ENCODE measurements around the gene ARFGAP3. TPM values are rescaled to one million over a fixed set of nuclear protein-coding genes. Genes with fewer than 3 reads are reported as not detected.

ARFGAP3 gene
- total and polyA plus RNA-seq, 10 donors: 15.0 to 46.8 (median 40.4) TPM

DNA sequence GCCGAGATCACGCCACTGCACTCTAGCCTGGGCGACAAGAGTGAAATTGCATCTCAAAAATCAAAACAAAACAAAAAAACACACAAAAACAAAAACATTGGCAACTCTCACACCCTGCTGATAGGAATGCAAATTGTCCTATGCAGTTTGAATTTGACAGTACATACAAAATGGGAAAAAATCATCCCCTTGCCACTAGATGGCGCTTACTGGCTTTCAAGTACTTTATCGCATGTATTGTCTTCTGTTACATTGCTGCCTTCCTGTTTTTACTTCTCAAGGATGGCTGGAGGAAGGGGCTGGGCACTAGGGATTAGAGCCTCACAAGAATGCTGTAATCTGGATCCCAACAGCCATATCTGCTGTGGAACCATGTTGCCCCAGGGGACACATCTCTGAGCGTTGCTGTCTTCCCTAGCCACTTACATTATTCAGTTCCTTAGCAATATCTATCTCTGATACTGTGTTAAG is 77.0 kb downstream of the ARFGAP3 start:
- TF ChIP-seq POLR2AphosphoS5 (IDR thresholded peaks at IDR 0.05) (no peak), POLR2A (IDR thresholded peaks at IDR 0.05) (no peak)
- TF ChIP-seq, protein P1, sequence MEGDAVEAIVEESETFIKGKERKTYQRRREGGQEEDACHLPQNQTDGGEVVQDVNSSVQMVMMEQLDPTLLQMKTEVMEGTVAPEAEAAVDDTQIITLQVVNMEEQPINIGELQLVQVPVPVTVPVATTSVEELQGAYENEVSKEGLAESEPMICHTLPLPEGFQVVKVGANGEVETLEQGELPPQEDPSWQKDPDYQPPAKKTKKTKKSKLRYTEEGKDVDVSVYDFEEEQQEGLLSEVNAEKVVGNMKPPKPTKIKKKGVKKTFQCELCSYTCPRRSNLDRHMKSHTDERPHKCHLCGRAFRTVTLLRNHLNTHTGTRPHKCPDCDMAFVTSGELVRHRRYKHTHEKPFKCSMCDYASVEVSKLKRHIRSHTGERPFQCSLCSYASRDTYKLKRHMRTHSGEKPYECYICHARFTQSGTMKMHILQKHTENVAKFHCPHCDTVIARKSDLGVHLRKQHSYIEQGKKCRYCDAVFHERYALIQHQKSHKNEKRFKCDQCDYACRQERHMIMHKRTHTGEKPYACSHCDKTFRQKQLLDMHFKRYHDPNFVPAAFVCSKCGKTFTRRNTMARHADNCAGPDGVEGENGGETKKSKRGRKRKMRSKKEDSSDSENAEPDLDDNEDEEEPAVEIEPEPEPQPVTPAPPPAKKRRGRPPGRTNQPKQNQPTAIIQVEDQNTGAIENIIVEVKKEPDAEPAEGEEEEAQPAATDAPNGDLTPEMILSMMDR (IDR thresholded peaks at IDR 0.05 in 8 of 11, conservative IDR thresholded peaks at IDR 0.05 in 3 of 11): peak; percentile 74 to 96 (median 85)
- intact Hi-C loops (cut with DNase I; ENCODE audit: low total_unique reads): no loop called here
- H3K9me3 ChIP-seq: no peaks in the 10 kb centered on the region
- H3K4me3 ChIP-seq: no peak overlapping the region
- 27 to 39% (median 34%) methylated on average over 6 of the region's 6 CpGs for WGBS, 5 donors
- no peaks in the 10 kb centered on the region for H3K27me3 ChIP-seq (replicated peaks in 1 of 7)
- H3K36me3 ChIP-seq: no peaks in the 10 kb centered on the region
- peak overlapping the region in 4 of 8 donors; percentile 24 to 48 (median 36) for H3K27ac ChIP-seq
- peaks cover 4 to 9% (median 5%) of the 10 kb centered on the region in 6 donors for H3K4me1 ChIP-seq
- no peak for DNase-seq

DNA sequence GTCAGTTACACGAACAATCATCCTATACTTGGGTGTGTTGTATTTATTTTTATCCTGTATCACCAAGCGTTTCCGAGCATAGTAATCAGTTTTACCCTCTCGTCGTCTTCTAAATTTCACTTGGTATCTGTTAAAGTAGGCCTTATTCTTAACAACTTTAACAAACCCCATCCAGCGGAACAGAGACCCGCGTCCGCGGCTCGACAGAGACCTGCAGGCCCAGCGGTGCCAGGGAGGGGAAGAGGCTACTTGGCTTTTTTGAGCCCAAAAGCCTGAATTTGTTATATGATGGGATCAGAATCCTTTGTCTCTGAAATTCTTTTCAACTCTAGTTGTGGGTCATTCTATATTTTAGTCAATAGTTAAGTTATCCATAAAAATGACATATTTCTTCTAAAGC is 79.9 kb downstream of the ARFGAP3 start:
- WGBS, 5 donors: 94 to 98% (median 95%) methylated on average over 12 of the region's 12 CpGs
- H3K27ac ChIP-seq: no peak overlapping the region
- no peaks in the 10 kb centered on the region for H3K36me3 ChIP-seq
- intact Hi-C loops (cut with DNase I; ENCODE audit: low total_unique reads): no loop called here
- TF ChIP-seq, protein P1 (IDR thresholded peaks at IDR 0.05 in 8 of 11, conservative IDR thresholded peaks at IDR 0.05 in 3 of 11): no peak
- no peak for TF ChIP-seq POLR2AphosphoS5 (IDR thresholded peaks at IDR 0.05)
- TF ChIP-seq POLR2A (IDR thresholded peaks at IDR 0.05): no peak
- peaks cover 4 to 21% (median 8%) of the 10 kb centered on the region in 6 donors for H3K4me1 ChIP-seq
- no peak for DNase-seq
- H3K27me3 ChIP-seq (replicated peaks in 1 of 7): peaks cover 0 to 7% (median 0%) of the 10 kb centered on the region in 7 donors
- no peaks in the 10 kb centered on the region for H3K9me3 ChIP-seq
- H3K4me3 ChIP-seq: no peak overlapping the region

DNA sequence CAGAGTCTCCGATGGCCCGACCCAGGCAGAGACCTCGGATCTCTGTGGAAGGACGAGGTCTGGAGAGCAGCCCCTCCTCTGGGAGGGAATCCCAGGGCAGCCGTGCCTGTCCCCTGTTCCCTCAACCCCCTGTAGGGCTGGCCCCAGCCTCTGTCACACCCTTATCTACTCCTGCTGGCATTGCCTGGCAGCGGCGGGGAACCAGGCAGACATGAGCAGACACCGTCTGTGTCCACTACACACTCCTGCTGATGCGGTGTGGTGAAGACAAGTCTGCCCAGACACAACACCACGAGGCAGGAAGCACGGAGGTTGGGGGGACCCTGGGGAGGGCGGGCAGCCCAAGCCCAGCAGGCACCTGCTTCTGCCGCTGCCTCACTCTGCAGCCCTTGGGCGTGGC is 83.9 kb downstream of the ARFGAP3 start:
- H3K4me3 ChIP-seq: no peak overlapping the region
- no peaks in the 10 kb centered on the region for H3K9me3 ChIP-seq
- H3K36me3 ChIP-seq: no peaks in the 10 kb centered on the region
- WGBS, 5 donors: 43 to 64% (median 56%) methylated on average over 8 to 14 of the region's 14 CpGs
- H3K4me1 ChIP-seq: peaks cover 0 to 42% (median 27%) of the 10 kb centered on the region in 6 donors
- H3K27ac ChIP-seq: no peak overlapping the region
- TF ChIP-seq, protein P1 (IDR thresholded peaks at IDR 0.05 in 8 of 11, conservative IDR thresholded peaks at IDR 0.05 in 3 of 11): no peak
- TF ChIP-seq POLR2A (IDR thresholded peaks at IDR 0.05): no peak
- no peak for TF ChIP-seq POLR2AphosphoS5 (IDR thresholded peaks at IDR 0.05)
- DNase-seq: no peak
- intact Hi-C loops (cut with DNase I; ENCODE audit: low total_unique reads): no loop called here
- H3K27me3 ChIP-seq (replicated peaks in 1 of 7): peaks cover 0 to 10% (median 0%) of the 10 kb centered on the region in 7 donors

DNA sequence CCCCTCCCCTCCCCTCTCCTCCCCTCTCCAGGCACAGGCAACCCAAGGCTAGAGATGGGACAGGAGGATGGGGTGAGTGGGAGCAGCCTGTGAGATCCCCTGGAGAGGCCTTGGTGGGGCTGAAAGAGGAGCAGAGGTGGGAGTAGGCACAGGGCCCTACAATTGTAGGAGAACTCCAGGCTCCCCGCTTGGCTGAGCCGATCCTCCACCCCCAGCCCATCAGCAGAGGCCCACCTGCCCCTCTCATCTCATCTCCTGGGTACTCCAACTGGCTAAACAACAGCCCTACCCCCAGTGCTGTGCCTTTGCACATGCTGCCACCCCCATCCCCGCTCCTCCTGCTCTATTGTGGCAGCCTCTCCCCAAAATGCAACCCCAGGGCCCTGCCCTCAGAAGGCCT is 84.4 kb downstream of the ARFGAP3 start:
- Histone ChIP-seq H3K36me3 (no peaks in the 10 kb centered on the region), H3K27ac (no peak overlapping the region), H3K4me1 (peaks cover 0 to 42% (median 27%) of the 10 kb centered on the region in 6 donors), H3K27me3 (replicated peaks in 1 of 7) (peaks cover 0 to 10% (median 0%) of the 10 kb centered on the region in 7 donors), H3K9me3 (no peaks in the 10 kb centered on the region), H3K4me3 (no peak overlapping the region)
- no peak for DNase-seq
- no peak for TF ChIP-seq POLR2AphosphoS5 (IDR thresholded peaks at IDR 0.05)
- TF ChIP-seq, protein P1 (IDR thresholded peaks at IDR 0.05 in 8 of 11, conservative IDR thresholded peaks at IDR 0.05 in 3 of 11): no peak
- no peak for TF ChIP-seq POLR2A (IDR thresholded peaks at IDR 0.05)
- 78 to 94% (median 89%) methylated on average over 3 of the region's 3 CpGs for whole genome bisulfite sequencing, 5 donors
- intact Hi-C loops (cut with DNase I; ENCODE audit: low total_unique reads): no loop called here
